ENCODE results near the gene ZNF385B. TPM values are rescaled to one million over a fixed set of nuclear protein-coding genes. Genes with fewer than 3 reads are reported as not detected.

Gene ZNF385B
- total and polyA plus RNA-seq, 2 donors (not counting 1 experiment from before 2014, with no cell fraction given) = not detected

DNA sequence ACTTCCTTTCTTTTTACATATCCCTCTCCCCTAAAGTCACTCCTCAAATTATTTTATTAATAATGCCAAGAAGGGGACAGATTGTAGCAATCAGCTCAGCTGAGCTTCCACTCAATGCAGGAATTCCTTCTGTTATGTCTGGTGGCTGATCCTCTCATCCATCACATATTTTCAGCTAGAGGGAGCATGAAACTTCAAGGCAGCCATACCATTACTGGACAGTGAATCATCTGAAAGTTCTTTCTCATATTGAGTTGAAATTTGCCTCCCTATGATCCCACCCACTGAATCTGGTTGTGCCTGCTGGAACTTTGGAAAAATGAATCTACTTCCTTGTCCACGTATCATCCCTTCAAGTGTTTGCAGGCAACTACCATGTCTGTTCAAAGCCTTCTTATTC, 11.2 kb downstream of the ZNF385B start:
- Histone ChIP-seq H4K20me1 (ENCODE audit: control insufficient read depth, insufficient read depth, low read length, poor library complexity, severe bottlenecking) (no peaks in the 10 kb centered on the region), H3K36me3 (replicated peaks in 1 of 2; ENCODE audit: control extremely low read depth in 1 of 2, control insufficient read depth in 1 of 2, extremely low read depth in 1 of 2, insufficient read depth in 2 of 2, low read length in 1 of 2) (no peaks in the 10 kb centered on the region), H3K27ac (ENCODE audit: low read length in 2 of 2) (no peak overlapping the region), H3K79me2 (ENCODE audit: control insufficient read depth, insufficient read depth, low read length) (no peaks in the 10 kb centered on the region), H3K27me3 (replicated peaks in 1 of 4; ENCODE audit: control extremely low read depth in 1 of 4, control insufficient read depth in 3 of 4, insufficient read depth in 4 of 4, low read length in 3 of 4) (peaks cover 0 to 2% (median 0%) of the 10 kb centered on the region in 4 experiments), H3K4me2 (replicated peaks; ENCODE audit: low read depth, low read length, poor library complexity, severe bottlenecking) (no peak overlapping the region), H3K4me3 (ENCODE audit: control extremely low read depth in 1 of 5, extremely low read depth in 1 of 5, insufficient read depth in 1 of 5, low read depth in 2 of 5, low read length in 4 of 5) (no peak overlapping the region), H3K9me3 (ENCODE audit: control extremely low read depth in 1 of 3, control insufficient read depth in 2 of 3, insufficient read depth in 1 of 3, low read length in 2 of 3) (no peaks in the 10 kb centered on the region), H3K4me1 (ENCODE audit: control insufficient read depth in 2 of 2, insufficient read depth in 2 of 2, low read length in 2 of 2) (no peaks in the 10 kb centered on the region), H3K9ac (ENCODE audit: low read length) (no peak overlapping the region), H2AFZ (ENCODE audit: insufficient read depth, low read depth, low read length, poor library complexity, severe bottlenecking) (no peak overlapping the region)
- Mint-ChIP-seq H3K27ac (no peak overlapping the region), H3K4me3 (no peak overlapping the region), H3K4me1 (no peaks in the 10 kb centered on the region), H3K9me3 (ENCODE audit: insufficient read depth) (no peaks in the 10 kb centered on the region), H3K27me3 (peaks cover 17% of the 10 kb centered on the region)
- ChIA-PET CTCF (no interaction called here), POLR2A (no interaction called here)
- TF ChIP-seq, protein P1, sequence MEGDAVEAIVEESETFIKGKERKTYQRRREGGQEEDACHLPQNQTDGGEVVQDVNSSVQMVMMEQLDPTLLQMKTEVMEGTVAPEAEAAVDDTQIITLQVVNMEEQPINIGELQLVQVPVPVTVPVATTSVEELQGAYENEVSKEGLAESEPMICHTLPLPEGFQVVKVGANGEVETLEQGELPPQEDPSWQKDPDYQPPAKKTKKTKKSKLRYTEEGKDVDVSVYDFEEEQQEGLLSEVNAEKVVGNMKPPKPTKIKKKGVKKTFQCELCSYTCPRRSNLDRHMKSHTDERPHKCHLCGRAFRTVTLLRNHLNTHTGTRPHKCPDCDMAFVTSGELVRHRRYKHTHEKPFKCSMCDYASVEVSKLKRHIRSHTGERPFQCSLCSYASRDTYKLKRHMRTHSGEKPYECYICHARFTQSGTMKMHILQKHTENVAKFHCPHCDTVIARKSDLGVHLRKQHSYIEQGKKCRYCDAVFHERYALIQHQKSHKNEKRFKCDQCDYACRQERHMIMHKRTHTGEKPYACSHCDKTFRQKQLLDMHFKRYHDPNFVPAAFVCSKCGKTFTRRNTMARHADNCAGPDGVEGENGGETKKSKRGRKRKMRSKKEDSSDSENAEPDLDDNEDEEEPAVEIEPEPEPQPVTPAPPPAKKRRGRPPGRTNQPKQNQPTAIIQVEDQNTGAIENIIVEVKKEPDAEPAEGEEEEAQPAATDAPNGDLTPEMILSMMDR (IDR thresholded peaks at IDR 0.05) = no peak
- ATAC-seq (ENCODE audit: low read depth) = no peak
- intact Hi-C loops (cut with micrococcal nuclease) = no loop called here
- DNase-seq = no peak
- WGBS (ENCODE audit: insufficient coverage) = 91% methylated on average over 1 of the region's 1 CpG

DNA sequence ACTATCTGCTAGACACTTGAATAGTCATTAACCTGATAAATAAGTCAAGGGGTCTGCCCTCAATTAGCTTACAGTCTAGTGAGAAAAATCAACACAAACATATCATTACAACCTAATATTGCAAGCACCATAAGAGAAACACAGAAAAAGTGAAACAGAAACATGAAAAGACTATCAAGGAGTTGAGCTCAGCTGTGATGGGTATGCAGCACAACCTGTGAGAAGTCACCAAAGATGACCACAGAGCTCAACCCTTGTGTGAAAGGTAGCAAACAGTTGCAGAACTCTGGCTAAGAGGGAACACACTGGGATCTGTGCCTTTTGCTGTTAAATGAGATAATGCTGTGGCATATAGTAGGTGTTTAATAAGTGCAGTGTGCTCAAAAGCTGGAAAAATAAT, 11.7 kb downstream of the ZNF385B start:
- ATAC-seq (ENCODE audit: low read depth) = no peak
- Histone ChIP-seq H4K20me1 (ENCODE audit: control insufficient read depth, insufficient read depth, low read length, poor library complexity, severe bottlenecking) (no peaks in the 10 kb centered on the region), H3K4me2 (replicated peaks; ENCODE audit: low read depth, low read length, poor library complexity, severe bottlenecking) (no peak overlapping the region), H3K79me2 (ENCODE audit: control insufficient read depth, insufficient read depth, low read length) (no peaks in the 10 kb centered on the region), H3K9ac (ENCODE audit: low read length) (no peak overlapping the region), H2AFZ (ENCODE audit: insufficient read depth, low read depth, low read length, poor library complexity, severe bottlenecking) (no peak overlapping the region), H3K27me3 (replicated peaks in 1 of 4; ENCODE audit: control extremely low read depth in 1 of 4, control insufficient read depth in 3 of 4, insufficient read depth in 4 of 4, low read length in 3 of 4) (peaks cover 0 to 2% (median 0%) of the 10 kb centered on the region in 4 experiments), H3K4me1 (ENCODE audit: control insufficient read depth in 2 of 2, insufficient read depth in 2 of 2, low read length in 2 of 2) (no peaks in the 10 kb centered on the region), H3K9me3 (ENCODE audit: control extremely low read depth in 1 of 3, control insufficient read depth in 2 of 3, insufficient read depth in 1 of 3, low read length in 2 of 3) (no peaks in the 10 kb centered on the region), H3K4me3 (ENCODE audit: control extremely low read depth in 1 of 5, extremely low read depth in 1 of 5, insufficient read depth in 1 of 5, low read depth in 2 of 5, low read length in 4 of 5) (no peak overlapping the region), H3K27ac (ENCODE audit: low read length in 2 of 2) (no peak overlapping the region), H3K36me3 (replicated peaks in 1 of 2; ENCODE audit: control extremely low read depth in 1 of 2, control insufficient read depth in 1 of 2, extremely low read depth in 1 of 2, insufficient read depth in 2 of 2, low read length in 1 of 2) (no peaks in the 10 kb centered on the region)
- ChIA-PET CTCF (no interaction called here), POLR2A (no interaction called here)
- Mint-ChIP-seq H3K9me3 (ENCODE audit: insufficient read depth) (no peaks in the 10 kb centered on the region), H3K4me1 (no peaks in the 10 kb centered on the region), H3K4me3 (no peak overlapping the region), H3K27ac (no peak overlapping the region), H3K27me3 (peaks cover 19% of the 10 kb centered on the region)
- no peak for DNase-seq
- TF ChIP-seq, protein P1 (IDR thresholded peaks at IDR 0.05) = no peak
- TF ChIP-seq EZH2 (IDR thresholded peaks at IDR 0.05; ENCODE audit: borderline replicate concordance, insufficient read depth, low read depth, low read length, poor library complexity, severe bottlenecking) = no peak
- intact Hi-C loops (cut with micrococcal nuclease) = no loop called here

Measured in B cell (primary cell).